GM21515 (cell line): ENCODE data around the gene ALDOC.
"Not testable (repeated sequence)": the region's sequence is repeated elsewhere in the genome, so short reads cannot be mapped to it uniquely, and the experiment has no call there.

Source experiments
- ATAC-seq: cut with Tn5 transposase; IDR thresholded peaks from one replicate; pipeline ENCODE4 v1.9.1; 2021; ENCODE audit not compliant: unreplicated experiment

Gene ALDOC

DNA sequence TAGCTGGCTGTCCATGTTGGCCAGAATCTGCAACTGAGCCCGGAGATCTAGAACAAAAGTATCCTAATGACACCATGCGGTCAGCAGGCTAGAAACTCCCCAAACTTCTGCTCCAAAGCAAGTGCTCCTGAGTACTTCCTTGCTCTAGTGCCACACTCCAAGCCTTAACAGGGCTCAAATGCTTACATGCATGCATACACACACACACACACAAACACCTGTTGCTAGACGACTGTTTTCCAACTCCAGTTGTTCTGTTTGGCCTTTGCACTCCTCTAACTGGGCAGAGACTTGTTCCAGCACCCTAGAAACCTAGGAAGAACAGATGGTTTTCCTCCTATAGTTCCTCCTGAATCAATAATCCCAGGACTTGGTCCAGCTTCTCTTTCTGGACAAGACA lies 7.7 kb upstream of the ALDOC start:
- no peak for ATAC-seq

DNA sequence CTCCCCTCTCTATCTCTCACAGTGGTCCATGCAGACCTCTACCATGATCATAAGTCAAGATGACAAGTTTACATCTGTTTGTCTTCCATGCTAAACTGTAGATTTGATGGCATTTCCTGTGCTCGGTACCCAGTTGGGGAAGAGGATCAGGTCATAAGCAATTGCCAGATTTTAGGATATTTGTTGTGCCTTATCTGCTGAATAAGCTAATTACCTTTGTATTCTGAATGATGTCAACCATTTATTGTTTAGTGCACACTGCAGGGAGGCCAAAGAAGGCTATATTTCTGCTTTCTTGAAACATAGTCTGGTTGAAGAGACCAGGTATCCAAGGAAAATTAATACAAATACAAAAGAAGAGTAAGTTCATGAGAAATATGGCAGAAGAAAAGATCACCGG lies 5.8 kb upstream of the ALDOC start:
- no peak for ATAC-seq

DNA sequence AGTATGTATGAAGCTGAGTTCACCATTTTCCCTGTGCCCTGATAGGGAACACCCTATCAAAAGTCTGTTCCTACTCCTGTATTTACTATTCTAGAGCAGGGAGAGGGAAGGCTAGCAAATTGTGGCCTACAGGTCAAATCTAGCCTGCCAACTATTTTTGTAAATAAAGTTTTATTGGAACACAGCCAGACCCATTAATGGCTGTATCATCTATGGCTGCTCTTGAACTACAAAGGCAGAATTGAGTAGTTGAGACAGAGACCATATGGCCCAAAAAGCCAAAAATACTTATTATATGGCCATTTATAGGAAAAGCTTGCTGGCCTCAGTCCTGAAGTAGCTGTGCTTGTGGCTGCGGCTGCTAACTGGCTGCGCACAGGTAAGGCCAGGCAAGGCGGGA lies 4.3 kb upstream of the ALDOC start:
- ATAC-seq = no peak

DNA sequence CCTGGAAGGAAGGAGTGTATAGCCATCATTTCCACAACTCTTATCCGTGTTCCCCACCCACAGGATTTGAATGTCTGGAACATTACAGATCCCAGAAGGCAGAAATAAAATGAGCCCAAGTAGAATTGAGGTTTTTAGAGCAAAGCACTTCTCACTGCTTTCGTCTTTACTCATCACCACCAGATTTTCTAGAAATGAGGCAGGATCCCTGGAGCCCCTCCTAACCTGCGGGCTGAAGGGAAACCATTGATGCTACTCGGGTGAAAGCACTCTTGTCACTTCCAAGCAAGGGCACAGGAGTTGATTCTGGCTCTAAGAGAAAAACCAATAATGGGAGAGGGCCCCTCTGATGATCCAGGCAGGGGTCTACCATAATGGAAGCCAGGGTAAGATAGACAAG lies 2.8 kb upstream of the ALDOC start:
- no peak for ATAC-seq

DNA sequence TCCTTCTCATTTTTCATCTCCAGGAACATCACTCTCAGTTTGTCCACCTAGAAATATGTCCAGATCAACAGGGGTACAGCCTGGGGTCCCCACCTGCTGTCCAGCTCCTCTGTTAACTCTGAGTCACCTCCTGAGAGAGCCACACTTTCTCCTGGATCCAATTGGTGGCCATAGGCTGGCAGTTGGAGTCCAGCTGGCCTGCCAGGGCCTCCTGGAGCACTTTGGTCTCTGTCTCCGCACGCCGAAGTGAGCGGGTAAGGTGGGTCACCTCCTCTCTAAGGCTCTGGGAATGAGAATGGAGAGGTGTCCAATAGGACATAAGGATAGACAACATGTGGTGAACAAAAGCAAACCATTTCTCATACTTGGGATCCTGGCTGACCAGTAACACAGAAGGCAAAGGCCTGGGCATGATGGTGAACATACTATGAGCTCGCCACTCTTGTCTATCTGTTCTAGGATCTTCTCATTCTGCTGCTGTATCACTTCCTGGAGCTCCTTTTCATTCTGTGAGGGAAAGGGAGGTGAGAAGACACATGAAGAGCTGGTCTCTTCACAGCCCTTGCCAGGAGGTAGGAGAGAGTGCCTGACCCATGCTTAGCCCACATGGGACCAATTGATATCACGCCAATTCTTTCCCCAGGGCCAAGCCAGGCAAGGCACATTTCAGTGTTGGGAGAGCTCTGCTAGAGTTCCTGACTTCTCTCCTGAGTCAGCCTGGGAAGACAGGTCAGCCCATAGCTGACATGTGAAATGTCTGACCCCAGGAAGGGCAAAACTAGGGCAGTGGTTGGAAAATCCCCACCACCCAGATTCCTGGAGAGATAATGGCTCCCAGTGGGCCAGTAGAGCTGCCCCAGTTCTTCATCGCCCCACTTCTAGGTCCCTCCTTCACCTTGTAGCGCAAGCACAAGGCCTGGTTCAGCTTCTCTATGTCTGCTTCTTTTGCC lies 1.8 kb upstream of the ALDOC start:
- ATAC-seq = no peak

DNA sequence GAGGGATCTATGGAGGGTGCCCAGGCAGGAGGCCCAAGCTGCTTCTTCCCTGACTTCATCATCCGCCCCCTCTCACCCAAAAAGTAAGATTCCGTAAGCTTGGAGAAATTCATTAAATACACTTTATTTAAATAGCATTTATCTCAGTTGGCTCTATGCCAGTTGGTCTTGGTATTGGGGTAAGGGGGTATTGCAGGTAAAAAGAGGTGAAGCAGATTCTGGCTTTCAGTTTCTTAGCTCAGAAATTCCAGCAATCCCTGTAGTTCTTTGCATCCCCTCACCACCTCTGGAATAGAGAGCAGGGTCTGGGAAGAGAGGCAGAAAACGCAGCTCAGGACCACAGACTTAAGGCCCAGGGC lies 750 bp upstream of the ALDOC start:
- ATAC-seq = no peak

DNA sequence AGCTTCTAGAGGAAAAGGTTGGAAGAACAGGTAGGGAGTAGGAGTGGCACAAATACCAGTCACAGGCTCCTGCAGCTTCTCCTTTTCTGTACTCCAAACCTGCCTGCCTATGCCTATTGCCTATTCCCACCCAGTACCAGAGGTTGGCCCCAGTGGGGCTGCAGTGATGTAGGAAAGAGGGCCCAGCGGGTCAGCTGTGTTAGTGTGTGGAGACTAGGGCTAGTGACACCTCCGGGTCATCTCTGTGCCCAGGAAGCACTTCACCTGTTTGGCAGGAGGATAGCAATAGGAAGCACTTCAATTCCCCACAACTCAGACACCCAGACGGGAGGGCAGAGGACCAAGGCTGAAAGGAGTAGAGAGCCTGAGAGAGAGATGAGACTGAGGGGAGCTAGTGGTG lies 679 bp downstream of the ALDOC start:
- not testable (repeated sequence) for ATAC-seq

DNA sequence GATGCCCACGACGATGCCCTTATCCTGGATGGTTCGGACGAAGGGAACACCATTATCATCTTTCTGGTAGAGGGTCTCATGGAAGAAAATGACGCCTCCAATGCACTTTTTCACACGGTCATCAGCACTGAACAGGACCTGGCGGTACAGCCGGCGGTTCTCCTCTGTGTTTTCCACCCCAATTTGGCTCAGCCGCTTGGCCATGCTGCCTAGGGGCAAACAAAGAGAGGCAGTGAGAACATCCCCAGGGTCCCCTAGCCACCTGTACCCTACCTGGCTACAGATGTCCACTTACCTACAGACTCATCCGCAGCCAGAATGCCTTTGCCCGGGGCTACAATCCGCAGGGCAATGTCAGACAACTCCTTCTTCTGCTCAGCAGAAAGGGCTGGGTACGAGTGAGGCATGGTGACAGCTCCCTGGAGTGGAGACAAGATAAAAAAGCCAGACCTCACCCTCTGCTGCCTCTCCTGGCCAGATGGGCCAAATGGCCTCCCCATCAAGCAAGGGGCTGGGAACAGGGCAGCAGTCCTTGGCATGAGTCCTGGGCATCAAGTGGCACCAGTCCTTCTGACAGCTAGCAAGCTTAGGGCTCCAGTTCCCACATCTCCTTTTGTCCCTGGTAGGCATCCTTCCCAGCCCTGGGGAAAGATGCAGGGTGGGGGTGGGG lies 1.4 kb downstream of the ALDOC start:
- ATAC-seq = no peak

DNA sequence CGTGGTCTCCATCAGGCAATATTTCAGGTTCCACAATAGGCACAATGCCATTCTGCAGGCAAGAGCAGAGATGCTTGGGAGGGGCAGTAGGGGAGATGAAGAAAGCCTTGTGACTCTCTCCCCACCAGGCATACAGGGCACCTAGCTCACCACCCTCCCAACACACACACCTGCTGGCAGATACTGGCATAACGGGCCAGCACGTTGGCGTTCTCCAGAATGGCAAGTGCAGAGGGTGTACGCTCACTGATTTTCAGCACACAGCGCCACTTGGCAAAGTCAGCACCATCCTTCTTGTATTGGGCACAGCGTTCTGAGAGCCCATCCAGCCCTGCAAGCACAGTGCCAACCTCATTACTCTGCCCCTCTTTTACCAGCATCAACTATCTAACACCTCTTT lies 2.2 kb downstream of the ALDOC start:
- ATAC-seq = no peak

DNA sequence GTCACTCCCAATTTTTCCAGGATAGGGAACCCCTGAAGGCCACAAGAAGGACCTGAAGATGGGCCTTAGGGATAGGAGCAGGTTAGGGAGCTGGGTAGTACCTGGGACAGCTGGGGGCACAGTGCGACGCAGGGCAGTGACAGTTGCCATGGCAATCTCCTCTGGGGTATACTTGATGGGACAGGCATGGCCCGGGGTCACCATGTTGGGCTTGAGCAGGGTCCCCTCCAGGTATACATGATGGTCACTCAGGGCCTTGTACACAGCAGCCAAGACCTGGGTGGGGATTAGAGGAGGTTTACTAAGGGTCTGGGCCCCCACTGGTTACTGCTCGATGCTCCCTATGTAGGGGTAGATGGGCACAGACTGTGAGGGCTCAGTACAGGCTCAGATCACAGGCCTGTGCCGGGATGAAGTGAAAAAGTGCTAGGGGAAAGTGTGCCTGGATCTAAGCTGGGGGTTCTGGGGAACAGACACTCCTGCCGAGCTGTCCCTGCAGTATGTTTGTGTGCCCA lies 2.7 kb downstream of the ALDOC start:
- ATAC-seq = no peak

DNA sequence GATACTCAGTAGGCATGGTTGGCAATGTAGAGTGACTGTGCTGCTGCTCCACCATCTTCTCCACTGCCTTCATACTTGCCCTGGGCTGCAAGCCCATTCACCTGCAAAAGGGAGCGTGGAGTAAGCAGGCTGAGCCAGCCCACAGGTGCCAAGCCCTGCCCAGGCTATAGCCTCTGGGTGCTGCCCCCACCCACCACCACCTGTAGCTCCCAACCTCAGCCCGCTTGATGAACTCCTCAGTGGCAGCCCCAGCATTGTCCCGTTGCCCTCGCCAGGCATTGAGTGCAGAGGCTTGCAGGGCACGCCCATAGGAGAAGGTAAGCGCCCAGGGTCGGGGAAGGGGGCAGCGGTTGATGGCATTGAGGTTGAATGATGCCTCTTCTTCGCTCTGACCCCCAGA lies 3.2 kb downstream of the ALDOC start:
- ATAC-seq = no peak

DNA sequence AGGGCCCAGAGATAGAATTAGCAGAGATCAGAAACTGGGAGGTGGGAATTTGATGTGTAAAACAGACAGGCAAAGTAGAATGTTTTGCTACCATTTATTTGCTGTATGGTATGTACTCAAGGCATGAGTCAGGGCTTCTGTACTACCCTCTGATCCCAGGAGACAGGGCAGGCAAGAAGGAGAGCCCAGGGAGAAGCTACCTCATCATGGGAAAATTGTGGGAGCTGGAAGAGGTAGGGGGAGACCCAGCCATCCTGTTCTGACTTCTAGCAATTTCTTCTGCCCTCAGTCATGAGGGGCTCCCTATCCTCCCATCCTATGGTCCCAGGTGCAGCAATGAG lies 3.7 kb downstream of the ALDOC start:
- no peak for ATAC-seq

DNA sequence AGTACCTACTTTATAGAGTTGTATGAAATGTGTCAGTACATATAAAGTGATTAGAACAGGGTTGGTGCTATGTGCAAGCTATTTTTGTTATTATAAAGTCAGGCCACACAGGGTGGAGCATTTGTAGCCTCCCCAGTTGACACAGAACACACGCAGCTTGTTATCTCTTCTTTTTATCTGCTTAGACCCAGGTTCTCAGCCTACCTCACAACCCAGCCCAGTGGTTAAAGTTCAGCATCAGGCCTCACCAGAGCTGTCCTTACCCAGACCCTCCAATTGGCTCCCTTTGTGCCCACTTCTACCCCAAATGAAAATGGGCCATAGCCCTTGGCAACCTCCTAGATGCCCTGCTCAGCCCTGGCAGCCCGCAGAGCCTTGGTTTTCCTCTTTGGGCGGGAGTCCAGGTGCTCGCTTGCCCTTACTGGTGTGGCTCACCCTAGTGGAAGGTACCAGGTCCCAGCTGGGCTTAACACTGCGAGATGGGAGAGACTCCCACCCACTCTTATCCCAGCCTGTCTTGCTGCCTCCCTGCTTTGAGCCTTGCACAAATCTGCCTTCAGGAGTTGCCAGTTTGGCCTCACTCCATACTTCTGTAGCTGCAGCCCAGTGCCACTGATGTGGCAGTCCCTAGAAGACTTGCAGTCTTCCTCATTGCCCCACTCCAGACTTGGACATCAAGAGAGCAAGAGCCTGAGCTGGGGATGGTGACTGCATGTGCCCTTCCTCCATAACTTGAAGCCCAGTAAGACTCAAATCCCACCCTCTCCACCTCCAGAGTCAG lies 4.2 kb downstream of the ALDOC start:
- no peak for ATAC-seq

GRCh38 chr17:28571361-28572122 lies 5.2 kb downstream of the ALDOC start, which contains the start of gene PIGS:
Gene PIGS, minus strand, starts transcription at chr17:28571524. Its CDS starts 28 bp downstream, at chr17:28571496.
- ATAC-seq = peak; percentile 68

GRCh38 chr17:28570716-28571360 lies 5.9 kb downstream of the ALDOC start:
- peak; percentile 17 for ATAC-seq

GRCh38 chr17:28569446-28569845 lies 7.2 kb downstream of the ALDOC start:
- ATAC-seq = no peak

DNA sequence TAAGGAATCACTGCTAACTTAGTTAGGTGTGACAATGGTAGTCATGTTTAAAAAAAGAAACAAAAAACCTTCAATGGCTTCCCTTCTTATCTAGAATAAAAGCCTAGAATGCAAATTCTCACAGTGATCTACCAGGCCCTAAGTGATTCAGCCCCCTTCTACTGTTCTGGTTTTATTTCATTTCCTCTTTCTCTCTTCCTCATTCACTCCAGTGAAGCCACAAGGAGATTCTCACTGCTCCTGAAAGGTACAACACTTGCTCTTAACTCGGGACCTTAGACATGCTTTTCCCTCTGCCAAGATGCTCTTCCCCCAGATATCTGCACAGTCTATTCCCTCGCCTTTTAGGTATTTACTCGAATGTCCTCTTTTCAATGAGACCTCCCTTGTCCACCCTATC lies 9.1 kb downstream of the ALDOC start:
- peak; percentile 40 for ATAC-seq

DNA sequence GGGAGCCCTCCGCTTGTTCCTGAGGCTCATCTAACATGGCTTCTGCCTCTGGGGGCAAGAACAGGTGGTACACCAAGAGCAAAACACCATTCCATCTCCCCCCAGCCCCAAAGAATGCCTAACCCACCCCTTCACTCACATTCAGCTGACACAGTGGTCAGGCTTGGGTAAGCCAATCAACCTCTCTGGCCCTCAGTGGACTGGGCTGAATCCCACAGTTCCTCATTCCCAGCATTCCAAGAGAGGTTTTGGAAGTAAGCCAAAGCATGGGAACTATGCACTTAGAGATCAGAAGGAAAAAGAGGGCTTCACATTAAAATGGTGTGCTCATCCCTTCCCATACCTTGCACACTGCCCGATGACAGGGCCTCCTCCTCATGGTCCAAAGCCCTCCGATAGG lies 13.2 kb downstream of the ALDOC start:
- no peak for ATAC-seq

DNA sequence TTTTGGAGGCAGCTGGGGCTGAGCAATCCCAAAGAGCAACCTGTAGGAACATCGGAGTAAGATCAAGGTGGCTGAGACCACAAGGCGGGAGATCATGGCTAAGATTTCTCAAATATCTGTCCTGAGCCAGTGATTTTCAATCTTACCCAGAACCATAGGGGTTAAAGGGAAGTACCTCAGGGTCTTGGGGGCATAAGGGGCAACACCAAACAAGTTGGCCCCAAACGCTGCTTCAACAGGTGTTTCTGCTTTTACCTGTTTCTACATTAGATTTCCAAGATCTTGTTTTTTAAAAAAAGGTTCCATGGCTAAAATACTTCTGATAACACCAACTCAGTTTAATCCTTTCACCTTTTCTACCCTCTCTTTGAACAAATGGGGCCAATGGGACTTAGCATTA lies 21.7 kb downstream of the ALDOC start:
- no peak for ATAC-seq

GRCh38 chr17:28554565-28554964 lies 22.1 kb downstream of the ALDOC start:
- ATAC-seq = no peak
